Activated CD4-positive, CD25-positive, alpha-beta regulatory T cell (primary cell): ENCODE data around the gene CCDC200.
"Not testable (repeated sequence)": the region's sequence is repeated elsewhere in the genome, so short reads cannot be mapped to it uniquely, and the experiment has no call there.

Experiments
- DNase-seq, 4 experiments: peaks; one replicate each; lab custom pipeline; 2025; lab: John Stamatoyannopoulos, UW

The CCDC200 gene

DNA sequence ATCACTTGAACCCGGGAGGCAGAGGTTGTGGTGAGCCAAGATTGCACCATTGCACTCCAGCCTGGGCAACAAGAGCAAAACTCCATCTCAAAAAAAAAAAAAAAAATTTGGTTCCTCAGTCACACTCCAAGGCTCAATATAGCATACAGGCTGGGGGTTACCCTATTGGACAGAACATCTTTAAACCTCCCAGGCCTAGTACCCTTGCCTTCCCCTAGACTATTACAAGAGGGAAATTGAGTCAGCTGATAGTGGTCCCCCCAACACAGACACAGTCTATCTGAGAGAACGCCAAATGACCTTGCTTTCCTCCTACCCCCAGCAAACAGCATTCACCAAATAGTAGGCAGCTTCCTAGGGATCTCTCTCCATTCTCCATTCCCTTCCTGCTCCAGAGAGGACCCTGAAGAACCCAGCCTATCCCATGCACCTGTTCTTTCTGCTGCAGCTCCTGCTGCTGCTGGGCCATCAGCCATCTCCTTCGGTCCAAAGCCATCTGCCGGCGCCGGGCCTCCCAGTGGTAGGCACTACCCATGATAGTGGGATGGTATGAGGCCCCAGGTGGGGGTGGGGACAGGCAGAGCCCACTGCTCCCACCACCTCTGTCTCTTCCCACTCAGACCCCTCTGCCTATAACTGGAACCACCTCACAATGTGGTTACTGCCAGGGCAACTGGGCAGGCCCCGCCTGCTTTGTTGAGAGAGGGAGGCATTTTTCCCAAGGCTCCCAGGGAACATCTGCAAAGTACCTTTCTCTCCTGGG is at the start of gene CCDC200:
TSS of gene CCDC200 (minus strand) at position 604 of the 763 bp plus-strand sequence. CDS start at position 535, 69 bp downstream.
- DNase-seq: not testable (repeated sequence)

DNA sequence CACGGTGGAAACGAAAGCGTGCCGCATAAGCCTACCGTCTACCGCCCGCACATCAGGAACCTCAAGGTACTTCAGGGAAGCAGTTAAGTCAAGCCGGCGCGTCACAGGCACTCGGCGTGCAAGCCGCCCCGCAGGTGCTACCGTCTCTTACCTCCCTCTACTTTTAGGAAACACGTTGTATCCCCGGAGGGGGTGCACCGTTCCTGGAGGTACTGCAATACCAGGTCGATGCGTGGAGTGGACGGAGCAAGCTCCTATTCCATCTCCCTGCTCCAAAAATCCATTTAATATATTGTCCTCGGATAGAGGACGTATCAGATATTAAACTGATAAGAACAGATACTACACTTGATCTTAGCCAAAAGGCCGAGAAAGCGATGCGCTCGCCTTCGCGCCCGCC is 44.5 kb upstream of the CCDC200 start:
- not testable (repeated sequence) for DNase-seq

DNA sequence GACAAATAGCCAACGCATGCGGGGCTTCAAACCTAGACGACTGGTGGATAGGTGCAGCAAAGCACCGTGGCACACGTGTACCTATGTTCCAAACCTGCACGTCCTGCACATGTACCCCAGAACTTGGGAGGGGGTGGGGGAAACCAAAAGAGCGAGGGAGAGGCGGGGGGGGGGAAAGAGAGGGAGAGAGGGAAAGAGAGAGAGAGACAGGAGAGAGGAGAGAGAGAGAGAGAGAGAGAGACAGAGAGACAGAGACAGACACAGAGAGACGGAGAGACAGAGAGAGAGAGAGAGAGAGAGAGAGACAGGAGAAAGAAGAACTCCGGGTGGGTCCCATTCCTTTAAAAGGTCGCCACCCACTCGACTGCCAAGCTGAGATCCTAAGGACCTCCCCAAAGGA is 44.1 kb upstream of the CCDC200 start:
- not testable (repeated sequence) for DNase-seq

- not testable (repeated sequence) for DNase-seq
These were observed 42.4 kb upstream of the CCDC200 start for GRCh38 chr17:43270552-43271504.

DNA sequence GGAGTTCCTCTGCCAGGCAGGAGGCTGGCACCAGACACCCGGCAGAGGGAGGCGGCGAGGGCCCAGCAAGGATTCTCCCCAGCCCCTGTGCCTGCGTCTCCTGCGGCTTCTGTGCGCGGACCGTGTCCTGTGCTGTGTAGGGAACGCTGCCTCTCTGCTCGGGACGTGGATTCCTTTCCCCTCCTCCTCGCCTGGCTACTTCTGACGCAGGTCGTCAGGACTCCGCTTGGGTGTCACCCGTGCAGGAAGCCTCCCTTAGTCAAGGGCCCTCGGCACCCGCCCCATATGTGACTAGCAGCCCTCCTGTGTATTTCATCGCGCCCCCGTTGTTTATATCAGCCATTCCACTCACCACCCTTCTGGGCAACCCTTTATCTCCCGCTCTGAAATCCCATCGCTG is 18.0 kb upstream of the CCDC200 start:
- DNase-seq: not testable (repeated sequence)

DNA sequence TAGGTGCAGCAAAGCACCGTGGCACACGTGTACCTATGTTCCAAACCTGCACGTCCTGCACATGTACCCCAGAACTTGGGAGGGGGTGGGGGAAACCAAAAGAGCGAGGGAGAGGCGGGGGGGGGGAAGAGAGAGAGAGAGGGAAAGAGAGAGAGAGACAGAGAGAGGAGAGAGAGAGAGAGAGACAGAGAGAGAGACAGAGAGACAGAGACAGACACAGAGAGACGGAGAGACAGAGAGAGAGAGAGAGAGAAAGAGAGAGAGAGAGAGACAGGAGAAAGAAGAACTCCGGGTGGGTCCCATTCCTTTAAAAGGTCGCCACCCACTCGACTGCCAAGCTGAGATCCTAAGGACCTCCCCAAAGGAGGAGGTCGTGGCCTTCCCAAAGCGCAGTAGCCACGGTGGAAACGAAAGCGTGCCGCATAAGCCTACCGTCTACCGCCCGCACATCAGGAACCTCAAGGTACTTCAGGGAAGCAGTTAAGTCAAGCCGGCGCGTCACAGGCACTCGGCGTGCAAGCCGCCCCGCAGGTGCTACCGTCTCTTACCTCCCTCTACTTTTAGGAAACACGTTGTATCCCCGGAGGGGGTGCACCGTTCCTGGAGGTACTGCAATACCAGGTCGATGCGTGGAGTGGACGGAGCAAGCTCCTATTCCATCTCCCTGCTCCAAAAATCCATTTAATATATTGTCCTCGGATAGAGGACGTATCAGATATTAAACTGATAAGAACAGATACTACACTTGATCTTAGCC is 12.4 kb upstream of the CCDC200 start:
- not testable (repeated sequence) for DNase-seq

DNA sequence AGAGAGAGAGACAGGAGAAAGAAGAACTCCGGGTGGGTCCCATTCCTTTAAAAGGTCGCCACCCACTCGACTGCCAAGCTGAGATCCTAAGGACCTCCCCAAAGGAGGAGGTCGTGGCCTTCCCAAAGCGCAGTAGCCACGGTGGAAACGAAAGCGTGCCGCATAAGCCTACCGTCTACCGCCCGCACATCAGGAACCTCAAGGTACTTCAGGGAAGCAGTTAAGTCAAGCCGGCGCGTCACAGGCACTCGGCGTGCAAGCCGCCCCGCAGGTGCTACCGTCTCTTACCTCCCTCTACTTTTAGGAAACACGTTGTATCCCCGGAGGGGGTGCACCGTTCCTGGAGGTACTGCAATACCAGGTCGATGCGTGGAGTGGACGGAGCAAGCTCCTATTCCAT is 11.2 kb upstream of the CCDC200 start:
- not testable (repeated sequence) for DNase-seq

- not testable (repeated sequence) for DNase-seq
These were observed 5.5 kb upstream of the CCDC200 start, which contains the start of gene RNU2-1 for GRCh38 chr17:43233877-43234276. Gene RNU2-1 (minus strand): TSS chr17:43233977.

- not testable (repeated sequence) for DNase-seq
These were observed 4.8 kb upstream of the CCDC200 start for GRCh38 chr17:43233263-43233662.

DNA sequence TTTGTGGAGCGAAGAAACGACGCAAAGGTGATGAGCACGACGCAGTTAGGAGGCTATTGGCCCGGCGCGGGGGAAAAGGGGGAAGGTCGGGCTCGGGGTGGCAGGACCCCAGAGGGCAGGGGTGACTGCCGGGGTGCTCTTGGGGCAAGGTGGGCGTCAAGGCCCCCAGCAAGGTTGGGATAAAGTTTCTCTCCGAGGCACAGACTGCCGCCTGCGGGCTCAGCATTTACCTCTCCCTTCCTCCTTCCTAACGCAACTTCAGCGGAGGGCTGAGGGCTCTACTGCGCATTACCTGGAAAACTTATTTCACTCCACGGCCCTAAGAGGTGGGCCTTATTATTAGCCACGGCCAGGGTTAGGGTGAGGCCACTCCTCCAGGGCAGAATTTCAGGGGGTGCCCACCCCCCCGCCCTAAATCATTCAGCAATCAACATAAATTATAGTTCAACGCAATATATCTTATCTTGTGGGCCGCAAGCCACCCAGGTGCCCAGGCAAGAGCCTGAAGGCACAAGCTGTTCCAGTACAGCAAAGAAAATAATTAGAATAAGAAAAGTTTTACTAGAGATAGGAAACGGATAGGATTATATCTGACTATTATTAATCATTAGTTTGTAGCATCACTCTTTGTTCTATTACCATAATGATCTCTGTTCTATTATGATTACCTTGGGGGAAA is 3.7 kb upstream of the CCDC200 start:
- not testable (repeated sequence) for DNase-seq

- not testable (repeated sequence) for DNase-seq
These were observed 3.0 kb upstream of the CCDC200 start for GRCh38 chr17:43231205-43232020.

- DNase-seq: no peak
These were observed 2.0 kb downstream of the CCDC200 start for GRCh38 chr17:43226393-43226792.

- no peak for DNase-seq
These were observed 4.2 kb downstream of the CCDC200 start for GRCh38 chr17:43224146-43224705.

DNA sequence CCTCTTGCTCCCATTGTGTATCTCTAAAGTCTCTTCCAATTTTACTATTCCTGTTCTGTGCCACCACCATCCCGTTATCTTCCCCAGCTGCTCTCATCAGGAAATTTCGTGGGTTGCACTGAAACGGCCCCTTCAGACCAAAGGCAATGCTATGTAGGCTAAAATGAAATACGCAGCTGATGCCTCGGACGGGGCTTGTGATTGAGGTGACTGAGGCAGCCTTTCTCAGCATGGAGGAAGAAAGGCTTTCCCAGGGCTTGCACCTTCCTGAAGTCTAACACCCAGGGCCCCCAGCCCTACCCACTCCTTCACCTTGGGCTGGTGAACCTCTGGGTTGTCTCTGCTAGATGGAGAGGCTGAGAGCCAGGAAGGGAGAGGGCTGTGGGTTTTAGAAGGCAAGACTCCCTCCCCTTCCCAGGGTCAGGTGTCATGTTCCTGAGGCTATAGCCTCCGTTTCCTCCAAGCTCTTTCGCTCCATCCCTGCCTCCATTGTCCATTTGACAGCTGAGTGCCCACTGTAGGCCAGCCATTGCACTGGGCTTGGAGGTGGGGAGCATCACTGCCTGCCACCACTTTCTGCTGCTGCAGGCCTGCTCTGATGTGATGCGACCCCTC is 7.8 kb downstream of the CCDC200 start:
- DNase-seq: no peak

- no peak for DNase-seq
These were observed 8.6 kb downstream of the CCDC200 start for GRCh38 chr17:43219746-43220380.

DNA sequence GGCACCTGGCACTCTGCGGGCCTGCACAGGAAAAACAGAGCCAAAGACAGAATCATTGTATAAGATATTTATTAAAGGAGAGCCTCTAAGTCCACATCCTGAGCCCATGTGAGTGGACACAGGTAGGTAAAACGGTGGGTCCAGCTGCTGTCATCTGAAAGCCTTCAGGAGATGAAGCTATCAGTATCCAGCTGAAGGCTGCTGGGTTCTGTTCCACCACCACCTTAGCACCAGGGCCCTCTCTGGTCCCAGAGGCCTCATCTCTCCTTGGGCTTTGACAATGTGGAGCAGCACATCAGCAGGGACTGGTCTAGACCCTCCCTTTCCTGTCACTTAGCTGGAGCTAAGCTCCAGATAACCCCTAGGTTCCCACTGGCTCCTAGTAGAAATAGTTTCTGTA is 9.4 kb downstream of the CCDC200 start:
- no peak for DNase-seq

- DNase-seq: no peak
These were observed 10.8 kb downstream of the CCDC200 start for GRCh38 chr17:43217614-43218087.

- DNase-seq: no peak
These were observed 11.4 kb downstream of the CCDC200 start for GRCh38 chr17:43216762-43217613.
